ENCODE results near the gene IQGAP3.

The IQGAP3 gene

DNA sequence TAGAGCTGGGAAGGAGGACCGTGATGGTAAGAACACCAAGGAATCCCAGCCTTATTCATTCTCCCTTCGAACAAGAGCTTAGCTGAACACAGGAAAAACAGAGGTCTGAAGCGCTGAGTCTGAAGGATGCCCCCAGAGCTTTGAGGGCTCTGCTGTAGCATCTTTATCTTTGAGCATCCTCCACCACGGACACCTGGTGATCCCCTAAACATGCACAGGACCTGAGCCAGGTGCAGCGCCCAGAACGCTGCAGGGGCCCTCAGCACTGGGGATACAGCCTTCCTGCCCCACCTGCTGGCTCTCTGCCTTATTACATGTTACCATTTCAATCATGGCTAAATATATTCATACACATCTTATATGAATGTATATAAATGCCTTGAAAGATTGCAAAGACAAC lies 36.6 kb upstream of the IQGAP3 start:
- TF ChIP-seq, protein P1, sequence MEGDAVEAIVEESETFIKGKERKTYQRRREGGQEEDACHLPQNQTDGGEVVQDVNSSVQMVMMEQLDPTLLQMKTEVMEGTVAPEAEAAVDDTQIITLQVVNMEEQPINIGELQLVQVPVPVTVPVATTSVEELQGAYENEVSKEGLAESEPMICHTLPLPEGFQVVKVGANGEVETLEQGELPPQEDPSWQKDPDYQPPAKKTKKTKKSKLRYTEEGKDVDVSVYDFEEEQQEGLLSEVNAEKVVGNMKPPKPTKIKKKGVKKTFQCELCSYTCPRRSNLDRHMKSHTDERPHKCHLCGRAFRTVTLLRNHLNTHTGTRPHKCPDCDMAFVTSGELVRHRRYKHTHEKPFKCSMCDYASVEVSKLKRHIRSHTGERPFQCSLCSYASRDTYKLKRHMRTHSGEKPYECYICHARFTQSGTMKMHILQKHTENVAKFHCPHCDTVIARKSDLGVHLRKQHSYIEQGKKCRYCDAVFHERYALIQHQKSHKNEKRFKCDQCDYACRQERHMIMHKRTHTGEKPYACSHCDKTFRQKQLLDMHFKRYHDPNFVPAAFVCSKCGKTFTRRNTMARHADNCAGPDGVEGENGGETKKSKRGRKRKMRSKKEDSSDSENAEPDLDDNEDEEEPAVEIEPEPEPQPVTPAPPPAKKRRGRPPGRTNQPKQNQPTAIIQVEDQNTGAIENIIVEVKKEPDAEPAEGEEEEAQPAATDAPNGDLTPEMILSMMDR (IDR thresholded peaks at IDR 0.05): peak; percentile 50

DNA sequence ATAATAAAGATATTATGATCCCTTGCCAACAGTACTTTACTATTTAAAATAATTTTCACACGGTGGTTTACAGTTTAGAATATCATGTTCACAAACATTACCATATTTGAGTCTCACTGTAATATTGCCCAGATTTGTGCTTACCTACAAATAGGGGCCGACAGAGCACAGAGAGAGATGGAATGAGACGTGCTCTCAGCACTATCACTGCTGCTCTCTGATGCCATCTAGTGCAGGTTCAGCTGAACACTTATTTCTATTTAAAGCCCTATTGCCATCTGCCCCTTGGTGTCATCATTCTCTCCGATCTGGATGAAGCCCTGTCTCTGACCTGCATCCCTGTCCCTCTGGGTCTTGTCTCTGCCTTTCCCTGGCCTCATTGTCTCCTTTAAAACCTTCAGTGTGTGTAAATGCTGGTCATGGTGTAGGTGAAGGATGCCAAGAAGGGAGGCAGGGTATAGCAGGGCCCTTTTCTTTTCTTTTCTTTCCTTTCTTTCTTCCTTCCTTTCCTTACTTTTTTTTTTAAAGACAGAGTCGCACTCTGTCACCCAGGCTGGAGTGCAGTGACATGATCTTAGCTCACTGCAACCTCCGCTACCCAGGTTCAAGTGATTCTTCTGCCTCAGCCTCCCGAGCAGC lies 35.8 kb upstream of the IQGAP3 start:
- TF ChIP-seq, protein P1 (IDR thresholded peaks at IDR 0.05): peak; percentile 90

DNA sequence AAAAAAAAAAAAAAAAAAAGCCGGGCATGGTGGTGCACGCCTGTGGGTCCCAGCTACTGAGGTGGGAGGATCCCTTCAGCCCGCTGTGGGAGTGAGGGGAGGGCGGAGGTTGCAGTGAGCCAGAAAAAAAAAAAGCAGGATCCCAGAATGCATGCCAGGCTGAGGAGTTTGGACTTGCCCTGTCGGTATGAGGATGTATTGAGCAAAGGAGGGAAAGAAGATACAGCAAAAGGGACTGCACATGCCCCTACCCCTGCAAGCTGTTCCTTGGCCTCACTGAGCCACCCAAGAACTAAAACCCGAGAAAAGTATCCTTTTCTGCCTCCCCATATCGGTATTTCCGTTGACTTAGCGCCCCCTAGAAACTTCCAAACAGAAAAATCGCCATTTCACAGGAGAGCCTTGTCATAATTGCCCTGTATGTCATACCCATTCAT lies 30.2 kb upstream of the IQGAP3 start:
- TF ChIP-seq, protein P1 (IDR thresholded peaks at IDR 0.05): peak; percentile 38; the same call in 1 of the 2 replicates

DNA sequence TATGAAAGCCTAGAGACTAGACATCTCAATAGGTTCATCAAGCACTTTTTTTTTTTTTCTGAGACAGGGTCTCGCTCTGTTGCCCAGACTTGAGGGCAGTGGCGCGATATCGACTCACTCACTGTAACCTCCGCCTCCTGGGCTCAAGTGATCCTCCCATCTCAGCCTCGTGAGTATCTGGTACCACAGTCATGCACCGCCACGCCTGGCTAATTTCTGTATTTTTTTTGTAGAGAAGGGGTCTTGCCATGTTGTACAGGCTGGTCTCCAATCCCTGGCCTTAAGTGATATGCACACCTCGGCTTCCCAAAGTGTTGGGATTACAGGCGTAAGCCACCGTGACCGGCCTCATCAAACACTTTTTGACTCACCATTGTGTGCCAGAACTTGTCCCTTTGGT lies 29.5 kb upstream of the IQGAP3 start:
- TF ChIP-seq, protein P1 (IDR thresholded peaks at IDR 0.05): no peak

DNA sequence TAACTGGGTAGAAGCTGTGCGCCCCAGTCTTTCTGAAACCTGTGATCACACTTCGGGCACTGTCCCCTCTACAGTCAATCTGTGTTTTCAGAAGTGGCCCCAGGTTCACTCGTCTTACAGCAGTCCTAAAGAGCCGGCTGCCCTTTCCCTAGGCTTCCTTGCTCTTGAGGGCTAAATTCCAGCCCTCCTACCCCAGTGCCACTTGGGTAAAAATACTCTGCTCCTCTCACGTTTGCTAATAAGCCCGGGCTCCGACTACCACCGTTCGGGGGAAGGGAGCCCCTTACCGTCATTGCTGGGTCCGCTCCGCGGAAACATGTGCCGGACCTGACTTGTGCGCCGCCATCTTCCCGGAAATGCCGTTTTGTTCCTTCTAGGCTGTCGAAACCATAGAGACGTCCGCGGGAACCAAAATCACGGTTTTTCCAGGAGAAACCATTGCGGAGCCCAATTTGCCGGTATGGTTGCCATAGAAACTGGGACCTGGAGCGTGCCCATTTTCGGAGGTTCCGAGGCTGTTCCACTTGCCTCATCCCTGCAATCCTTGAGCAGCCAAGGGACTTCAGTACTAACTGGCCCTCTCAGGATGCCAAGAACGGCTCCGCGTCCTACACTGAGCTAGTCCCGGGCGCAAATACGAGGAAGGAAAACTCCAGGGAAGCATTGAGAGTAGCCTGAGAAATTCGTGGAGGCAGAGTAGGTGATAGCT lies 28.9 kb upstream of the IQGAP3 start, which contains the start of gene GPATCH4:
Gene GPATCH4 (minus strand): TSS at position 358 of the 709 bp plus-strand sequence.
- TF ChIP-seq, protein P1 (IDR thresholded peaks at IDR 0.05): no peak

DNA sequence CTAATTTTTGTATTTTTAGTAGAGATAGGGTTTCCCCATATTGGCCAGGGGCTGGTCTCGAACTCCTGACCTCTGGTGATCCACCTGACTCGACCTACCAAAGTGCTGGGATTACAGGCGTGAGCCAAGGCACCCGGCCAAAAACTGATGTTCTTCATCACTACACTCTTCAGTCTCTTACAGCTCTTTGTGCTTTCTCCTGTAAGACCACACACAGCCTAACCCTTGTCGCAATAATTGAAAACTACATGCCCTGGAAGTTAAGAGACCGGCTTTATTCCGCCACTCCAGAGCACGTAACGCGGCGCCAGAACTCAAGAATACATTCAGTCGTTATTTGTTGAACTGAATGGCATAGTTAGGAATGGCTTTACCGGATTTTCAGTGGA lies 28.4 kb upstream of the IQGAP3 start:
- TF ChIP-seq, protein P1 (IDR thresholded peaks at IDR 0.05): no peak

DNA sequence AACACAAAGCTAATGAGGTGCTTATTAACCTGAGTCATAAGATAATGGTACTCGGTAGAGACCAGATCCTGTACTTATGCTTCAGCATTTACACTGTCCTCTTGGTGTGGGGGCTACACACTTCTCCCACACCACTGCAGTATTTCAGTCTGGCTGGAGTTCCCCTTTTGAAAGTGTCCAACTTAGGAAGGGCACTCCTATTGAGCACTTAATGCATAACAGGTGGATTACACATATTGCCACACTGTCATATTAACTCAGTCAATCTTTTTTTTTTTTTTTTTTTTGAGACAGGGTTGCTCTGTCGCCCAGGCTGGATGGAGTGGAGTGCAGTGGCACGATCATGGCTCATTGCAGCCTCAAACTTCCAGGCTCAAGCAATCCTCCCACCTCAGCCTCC lies 27.4 kb upstream of the IQGAP3 start:
- TF ChIP-seq, protein P1 (IDR thresholded peaks at IDR 0.05): peak; percentile 33; the same call in 1 of the 2 replicates
